Large intestine (tissue), 3 donors: ENCODE measurements around the gene CYSTM1. TPM values are rescaled to one million over a fixed set of nuclear protein-coding genes. Genes with fewer than 3 reads are reported as not detected.
A peak's percentile ranks its signal among the peaks of the same experiment; 100 is the strongest.

Experiments used
- DNase-seq, 2 donors: peaks; one replicate each; pipeline versions ENCODE4 v3.0.0 to v3.0.0-alpha.2; 2013
- H3K27ac ChIP-seq: one replicate; pipeline ENCODE4 v1.5.1; 2013; ENCODE audit warnings: low read length
- H3K27me3 ChIP-seq: 2 replicates; pipeline ENCODE4 v1.6.1; 2013; ENCODE audit warnings: low read length; ENCODE audit not compliant: control insufficient read depth, insufficient read depth
- H3K36me3 ChIP-seq: 2 replicates; pipeline ENCODE4 v1.6.1; 2013; ENCODE audit warnings: low read length; ENCODE audit not compliant: control insufficient read depth, insufficient read depth
- H3K4me1 ChIP-seq: one replicate; pipeline ENCODE4 v1.6.1; 2013; ENCODE audit warnings: low read length; ENCODE audit not compliant: control insufficient read depth, insufficient read depth
- H3K4me3 ChIP-seq: one replicate; pipeline ENCODE4 v1.5.1; 2013; ENCODE audit warnings: low read length
- H3K9me3 ChIP-seq: one replicate; pipeline ENCODE4 v1.6.1; 2013; ENCODE audit warnings: mild to moderate bottlenecking, low read depth, low read length, moderate library complexity; ENCODE audit not compliant: control insufficient read depth
- WGBS: methylation state at CpG from one replicate; pipeline ENCODE4 v1.1.5; 2013; ENCODE audit warnings: low lambda C conversion rate; ENCODE audit not compliant: insufficient coverage; 5-methylcytosine and 5-hydroxymethylcytosine counted together
- polyA plus RNA-seq: library from polyadenylated mRNA; unstranded; fragments of 120-200 nt; gene quantifications from one replicate; pipeline ENCODE4 v1.2.1, GENCODE V29; 2013

CYSTM1 gene
- polyA plus RNA-seq, 1 donor: 94.5 TPM

DNA sequence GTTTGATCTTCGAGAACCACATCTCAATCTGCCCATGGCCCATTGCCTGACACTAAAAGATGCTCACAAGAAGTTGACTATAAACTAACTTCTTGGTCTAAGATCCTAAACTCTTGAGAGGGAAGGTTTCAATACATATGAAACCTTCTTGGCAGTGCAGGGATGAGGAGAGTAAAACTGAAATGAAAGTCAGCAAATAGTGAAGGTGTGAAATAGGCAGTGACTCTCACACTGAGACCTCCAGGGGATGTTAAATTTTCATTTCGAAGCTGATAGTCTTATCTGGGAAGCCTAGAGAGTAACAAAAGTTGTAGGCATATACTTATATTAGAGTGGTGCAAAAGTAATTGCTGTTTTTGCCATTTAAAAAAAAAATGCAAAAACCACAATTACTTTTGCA, 974 bp upstream of the CYSTM1 start:
- H3K9me3 ChIP-seq: peaks cover 5% of the 10 kb centered on the region
- WGBS: no CpG with 5 or more reads among the region's 2 CpGs
- H3K4me1 ChIP-seq: peaks cover 18% of the 10 kb centered on the region
- H3K27ac ChIP-seq: no peak overlapping the region
- no peak overlapping the region for H3K4me3 ChIP-seq
- H3K27me3 ChIP-seq: no peaks in the 10 kb centered on the region
- no peaks in the 10 kb centered on the region for H3K36me3 ChIP-seq
- DNase-seq: no peak

DNA sequence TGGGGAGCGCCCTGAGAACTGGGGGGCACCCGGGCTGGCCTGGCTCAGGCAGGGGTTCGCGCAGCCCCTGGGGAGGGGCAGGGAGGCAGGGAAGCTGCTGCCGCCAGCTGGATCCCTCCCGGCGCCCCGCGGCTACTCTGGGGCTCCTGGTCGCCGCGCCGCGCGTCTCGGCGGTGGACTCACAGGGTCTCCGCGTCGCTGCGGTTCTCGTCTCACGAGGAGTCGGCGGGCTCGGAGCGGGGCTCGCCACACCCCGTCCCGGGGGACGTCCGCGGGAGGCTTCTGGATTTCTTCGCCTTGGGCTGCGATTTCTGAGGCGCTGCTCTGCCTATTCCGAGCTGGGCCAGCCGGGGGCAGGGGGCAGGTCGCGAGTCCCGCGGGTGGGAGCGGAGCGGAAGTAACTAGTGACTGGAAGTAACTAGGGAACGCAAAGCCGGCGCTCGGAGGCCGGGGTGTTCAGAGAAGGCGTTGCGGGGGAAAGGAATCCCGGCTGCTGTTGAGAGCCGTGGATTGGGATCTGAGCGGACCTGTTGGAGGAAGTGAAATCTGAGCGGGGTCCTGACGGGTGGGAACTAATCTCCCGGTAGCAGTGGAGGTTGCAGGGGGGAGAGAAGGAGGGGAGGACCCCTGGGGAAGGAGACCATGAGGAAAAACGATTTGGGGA, 511 bp downstream of the CYSTM1 start:
- no peaks in the 10 kb centered on the region for H3K36me3 ChIP-seq
- H3K4me3 ChIP-seq: peak overlapping the region; percentile 91
- DNase-seq: peak; percentile 72 to 88
- WGBS: 0% methylated on average over 2 of the region's 58 CpGs
- peaks cover 26% of the 10 kb centered on the region for H3K4me1 ChIP-seq
- peak overlapping the region; percentile 100 for H3K27ac ChIP-seq
- peaks cover 5% of the 10 kb centered on the region for H3K9me3 ChIP-seq
- no peaks in the 10 kb centered on the region for H3K27me3 ChIP-seq

DNA sequence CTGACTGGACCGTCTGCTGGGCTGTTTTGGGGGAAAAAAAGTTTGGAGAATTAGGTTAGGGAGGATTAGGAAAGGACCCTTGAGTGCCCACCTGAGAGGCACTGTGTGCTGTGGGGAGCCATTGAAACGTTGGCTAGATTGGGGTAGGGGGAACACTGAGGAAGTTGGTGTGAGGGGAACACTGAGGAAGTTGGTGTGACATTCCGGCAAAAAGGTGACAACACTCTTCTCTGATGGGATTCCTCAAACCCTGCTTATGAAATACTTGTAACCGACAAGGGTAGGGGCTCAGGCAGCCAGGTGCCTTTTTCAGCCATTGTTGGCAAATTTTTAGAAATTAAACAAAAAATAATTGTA, 1.0 kb downstream of the CYSTM1 start:
- peak overlapping the region; percentile 91 for H3K4me3 ChIP-seq
- peaks cover 29% of the 10 kb centered on the region for H3K4me1 ChIP-seq
- no peak for DNase-seq
- no peaks in the 10 kb centered on the region for H3K27me3 ChIP-seq
- peaks cover 5% of the 10 kb centered on the region for H3K9me3 ChIP-seq
- 0% methylated on average over 1 of the region's 4 CpGs for WGBS
- H3K27ac ChIP-seq: peak overlapping the region; percentile 100
- H3K36me3 ChIP-seq: no peaks in the 10 kb centered on the region

DNA sequence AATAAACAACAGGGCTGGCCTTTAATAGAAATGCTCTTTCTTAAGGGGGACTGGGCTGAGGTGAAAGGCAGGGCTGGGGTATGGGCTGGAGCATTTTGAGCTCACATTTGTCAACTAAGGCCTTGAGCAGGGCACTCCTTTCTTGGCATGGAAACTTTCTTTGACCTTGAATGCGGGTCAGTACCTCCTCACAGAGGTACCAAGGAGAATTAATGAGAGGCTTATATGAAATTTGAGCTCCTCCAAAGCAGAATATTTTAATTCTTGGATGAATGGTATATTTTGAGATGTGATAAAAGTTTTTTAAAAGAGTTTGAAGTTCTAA, 3.1 kb downstream of the CYSTM1 start:
- Histone ChIP-seq H3K4me1 (peaks cover 45% of the 10 kb centered on the region), H3K36me3 (no peaks in the 10 kb centered on the region), H3K27ac (no peak overlapping the region), H3K4me3 (no peak overlapping the region), H3K27me3 (no peaks in the 10 kb centered on the region), H3K9me3 (peaks cover 5% of the 10 kb centered on the region)
- no CpG with 5 or more reads among the region's 1 CpG for WGBS
- no peak for DNase-seq

DNA sequence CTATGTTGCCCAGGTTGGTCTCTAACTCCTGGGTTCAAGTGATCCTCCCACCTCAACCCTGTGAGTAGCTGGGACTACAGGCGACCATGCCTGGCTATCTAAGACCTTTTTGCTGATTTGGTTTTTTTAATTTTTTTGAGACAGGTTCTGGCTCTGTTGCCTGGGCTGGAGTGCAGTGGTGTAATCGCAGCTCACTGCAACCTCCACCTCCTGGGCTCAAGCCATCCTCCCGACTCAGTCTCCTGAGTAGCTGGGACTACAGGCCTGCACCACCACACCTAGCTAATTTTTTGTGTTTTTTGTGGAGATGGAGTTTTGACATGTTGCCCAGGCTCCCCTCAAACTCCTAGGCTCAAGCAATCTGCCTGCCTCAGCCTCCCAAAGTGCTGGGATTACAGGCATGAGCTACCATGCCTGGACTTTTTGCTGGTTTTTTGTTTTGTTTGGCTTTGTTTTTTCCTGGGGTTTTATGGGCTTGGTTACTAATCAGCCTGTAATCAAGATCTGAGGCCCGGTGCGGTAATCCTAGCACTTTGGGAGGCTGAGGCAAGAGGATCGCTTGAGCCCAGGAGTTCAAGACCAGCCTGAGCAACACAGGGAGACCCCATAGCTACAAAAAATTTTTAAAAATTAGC, 3.6 kb downstream of the CYSTM1 start:
- no CpG with 5 or more reads among the region's 6 CpGs for WGBS
- H3K4me3 ChIP-seq: no peak overlapping the region

DNA sequence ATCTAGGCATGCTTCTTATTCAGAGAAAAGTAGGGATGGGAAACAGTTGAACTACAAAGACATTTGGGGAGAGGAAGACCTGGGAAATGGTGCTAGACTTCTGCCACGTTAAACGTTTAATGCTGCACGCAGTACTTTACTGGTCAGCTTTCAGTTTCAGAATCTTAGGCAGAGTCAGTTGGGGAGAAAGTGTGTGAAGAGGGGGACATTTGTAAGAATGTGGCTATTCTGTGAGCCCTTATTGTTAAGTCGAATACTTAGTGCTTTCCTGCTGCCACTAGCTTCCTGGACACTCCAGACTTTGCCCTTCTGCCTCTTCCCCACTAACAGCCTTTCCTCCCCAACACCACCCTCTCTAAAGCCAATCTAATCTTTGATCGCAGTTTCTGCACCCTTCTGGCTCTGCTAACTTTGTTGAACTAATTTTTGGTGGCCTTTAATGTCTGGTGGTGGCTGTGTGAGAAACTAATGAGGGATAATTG, 6.1 kb downstream of the CYSTM1 start:
- Histone ChIP-seq H3K9me3 (no peaks in the 10 kb centered on the region), H3K27me3 (no peaks in the 10 kb centered on the region), H3K4me1 (peaks cover 42% of the 10 kb centered on the region), H3K4me3 (no peak overlapping the region), H3K36me3 (no peaks in the 10 kb centered on the region), H3K27ac (peak overlapping the region; percentile 79)
- no CpG with 5 or more reads among the region's 5 CpGs for WGBS
- DNase-seq: peak; percentile 66 to 84

More for the DNA sequence above, 3.6 kb downstream of the CYSTM1 start:
- Histone ChIP-seq H3K9me3 (peaks cover 5% of the 10 kb centered on the region), H3K36me3 (no peaks in the 10 kb centered on the region), H3K27me3 (no peaks in the 10 kb centered on the region), H3K4me1 (peaks cover 49% of the 10 kb centered on the region), H3K27ac (no peak overlapping the region)
- no peak for DNase-seq

DNA sequence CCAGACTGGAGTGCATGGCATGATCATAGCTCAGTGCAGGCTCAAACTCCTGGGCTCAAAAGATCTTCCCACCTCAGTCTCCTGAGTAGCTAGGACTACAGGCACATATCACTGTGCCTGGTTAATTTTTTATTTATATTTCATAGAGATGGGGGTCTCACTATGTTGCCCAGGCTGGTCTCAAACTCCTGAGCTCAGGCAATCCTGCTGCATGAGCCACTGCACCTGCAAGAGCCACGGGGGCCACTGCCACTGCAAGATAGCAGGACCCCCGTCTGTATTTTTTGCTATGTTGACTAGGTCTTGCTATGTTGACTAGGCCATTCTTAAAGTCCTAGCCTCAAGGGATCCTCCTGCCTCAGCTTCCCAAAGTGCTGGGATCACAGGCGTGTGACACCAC, 6.5 kb downstream of the CYSTM1 start:
- peaks cover 40% of the 10 kb centered on the region for H3K4me1 ChIP-seq
- no peak for DNase-seq
- H3K36me3 ChIP-seq: no peaks in the 10 kb centered on the region
- no peaks in the 10 kb centered on the region for H3K27me3 ChIP-seq
- WGBS: no CpG with 5 or more reads among the region's 3 CpGs
- peak overlapping the region; percentile 79 for H3K27ac ChIP-seq
- no peaks in the 10 kb centered on the region for H3K9me3 ChIP-seq
- no peak overlapping the region for H3K4me3 ChIP-seq

DNA sequence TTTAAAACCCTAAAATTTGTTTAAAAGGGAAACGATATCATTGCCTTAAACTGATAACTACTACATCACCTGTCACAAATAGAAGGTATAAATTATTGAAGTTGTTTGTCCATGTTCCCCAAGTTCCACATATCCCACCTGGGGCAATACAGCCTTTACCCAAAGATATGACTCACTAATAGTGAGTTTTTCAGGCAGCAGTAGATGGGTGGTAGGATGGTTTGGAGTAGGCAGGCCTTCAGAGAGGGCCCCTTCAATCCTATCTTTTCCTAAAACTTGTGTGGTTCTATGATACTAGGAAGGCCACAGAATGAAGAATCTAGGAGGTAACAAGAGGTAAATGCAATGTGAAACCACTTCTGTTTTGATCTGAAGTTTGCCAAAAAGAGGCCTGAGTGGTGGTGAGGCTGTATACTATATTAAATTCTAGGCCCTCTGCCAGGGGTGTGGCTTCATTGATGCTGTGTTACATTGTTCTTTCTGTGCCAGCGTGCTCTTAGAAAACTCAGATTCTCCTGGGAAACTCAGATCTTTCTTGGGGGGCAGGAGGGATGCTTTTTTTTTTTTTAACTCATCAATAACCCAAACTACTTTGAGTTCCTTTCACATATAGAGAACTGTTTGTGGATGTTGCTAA, 7.2 kb downstream of the CYSTM1 start:
- no CpG with 5 or more reads among the region's 2 CpGs for WGBS
- Histone ChIP-seq H3K27ac (no peak overlapping the region), H3K4me3 (no peak overlapping the region), H3K4me1 (peaks cover 36% of the 10 kb centered on the region), H3K36me3 (no peaks in the 10 kb centered on the region), H3K9me3 (no peaks in the 10 kb centered on the region), H3K27me3 (no peaks in the 10 kb centered on the region)
- no peak for DNase-seq

DNA sequence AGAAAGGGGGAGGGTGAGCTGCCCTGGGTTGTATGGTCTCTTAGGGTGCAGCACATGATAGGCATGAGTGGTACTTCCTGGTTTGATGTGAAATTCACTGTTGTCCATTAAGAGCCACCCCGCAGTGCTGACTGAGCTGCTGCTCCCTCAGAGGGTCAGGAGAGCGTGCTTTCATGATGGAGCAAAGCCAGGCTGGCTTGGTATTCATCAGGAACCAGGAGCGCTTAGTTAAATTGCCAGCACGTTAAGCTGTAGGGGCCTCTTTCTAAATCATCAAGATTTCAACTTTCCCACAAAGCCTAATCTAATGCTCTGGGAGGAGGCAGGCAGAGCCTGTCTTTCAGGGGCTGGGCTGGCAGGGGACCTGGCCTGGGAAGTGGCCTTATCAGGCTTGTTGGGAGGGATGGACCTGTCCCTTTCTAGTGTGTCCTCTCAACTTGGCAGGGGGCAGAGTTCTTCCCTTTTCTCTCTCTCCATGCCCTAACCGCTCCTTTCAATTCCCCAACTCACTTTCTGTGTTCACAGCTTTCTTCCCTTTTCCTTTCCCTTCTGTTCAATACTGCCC, 7.9 kb downstream of the CYSTM1 start:
- no peak overlapping the region for H3K4me3 ChIP-seq

DNA sequence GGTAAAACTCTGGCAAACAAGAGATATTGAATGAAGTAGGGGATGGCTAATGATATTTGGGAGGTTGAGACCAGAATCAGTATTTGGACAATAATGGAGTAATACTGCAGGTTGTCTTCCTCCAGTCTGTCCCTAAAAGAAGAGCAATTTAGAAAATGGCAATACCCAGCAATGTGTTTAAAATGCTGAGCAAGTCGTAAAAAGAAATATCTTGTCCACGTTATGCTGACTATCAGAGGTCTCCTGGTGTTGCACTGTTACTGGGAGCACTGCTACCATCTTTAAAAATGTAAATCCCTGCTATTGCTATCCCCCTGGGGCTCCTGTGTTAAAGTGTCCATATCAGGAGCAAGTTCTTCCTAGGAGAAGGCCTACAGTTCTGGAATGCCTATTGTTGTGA, 10.4 kb downstream of the CYSTM1 start:
- H3K27me3 ChIP-seq: no peaks in the 10 kb centered on the region
- H3K4me1 ChIP-seq: peaks cover 24% of the 10 kb centered on the region
- H3K36me3 ChIP-seq: no peaks in the 10 kb centered on the region
- H3K27ac ChIP-seq: no peak overlapping the region
- no peak for DNase-seq
- H3K4me3 ChIP-seq: no peak overlapping the region
- no CpG with 5 or more reads among the region's 2 CpGs for WGBS
- no peaks in the 10 kb centered on the region for H3K9me3 ChIP-seq

More for the DNA sequence above, 7.9 kb downstream of the CYSTM1 start:
- DNase-seq: peak; percentile 38 to 59
- WGBS: 88% methylated on average over 1 of the region's 5 CpGs
- Histone ChIP-seq H3K9me3 (no peaks in the 10 kb centered on the region), H3K4me1 (peaks cover 31% of the 10 kb centered on the region), H3K27me3 (no peaks in the 10 kb centered on the region), H3K27ac (peak overlapping the region; percentile 18), H3K36me3 (no peaks in the 10 kb centered on the region)
